DOHH2 (cell line): ENCODE measurements around the gene CIAO2B.
"Not testable (repeated sequence)": the region's sequence is repeated elsewhere in the genome, so short reads cannot be mapped to it uniquely, and the experiment has no call there.

Experiments
- EZH2phosphoT487 ChIP-seq: fragments of 200-600 bp; sonication (generic); IDR thresholded peaks from 2 replicates; pipeline ENCODE4 v1.6.1; 2017; ENCODE audit warnings: borderline replicate concordance, mild to moderate bottlenecking, antibody characterized with exemption, low read length, moderate library complexity, mixed read lengths
- TF ChIP-seq, protein P1 (sequence below): fragments of 200-600 bp; sonication (generic); IDR thresholded peaks from one replicate; pipeline ENCODE4 v1.5.1; 2014; ENCODE audit warnings: antibody characterized with exemption, mild to moderate bottlenecking, low read depth, low read length; ENCODE audit not compliant: poor library complexity, severe bottlenecking

DNA sequence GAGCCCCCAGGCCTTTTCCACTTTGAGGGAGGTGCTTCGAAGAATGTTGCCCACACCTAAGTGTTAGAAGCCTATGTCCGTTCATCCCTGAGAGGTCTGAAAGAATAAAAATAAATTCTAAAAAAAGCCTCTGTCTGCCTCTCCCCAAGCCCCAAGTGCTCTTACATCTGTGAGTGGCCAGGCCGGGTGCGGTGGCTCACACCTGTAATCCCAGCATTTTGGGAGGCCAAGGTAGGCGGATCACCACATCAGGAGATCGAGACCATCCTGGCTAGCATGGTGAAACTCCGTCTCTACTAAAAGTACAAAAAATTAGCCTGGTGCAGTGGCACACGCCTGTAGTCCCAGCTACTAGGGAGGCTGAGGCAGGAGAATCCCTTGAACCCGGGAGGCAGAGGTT, 10.8 kb upstream of the CIAO2B start:
- TF ChIP-seq, protein P1, sequence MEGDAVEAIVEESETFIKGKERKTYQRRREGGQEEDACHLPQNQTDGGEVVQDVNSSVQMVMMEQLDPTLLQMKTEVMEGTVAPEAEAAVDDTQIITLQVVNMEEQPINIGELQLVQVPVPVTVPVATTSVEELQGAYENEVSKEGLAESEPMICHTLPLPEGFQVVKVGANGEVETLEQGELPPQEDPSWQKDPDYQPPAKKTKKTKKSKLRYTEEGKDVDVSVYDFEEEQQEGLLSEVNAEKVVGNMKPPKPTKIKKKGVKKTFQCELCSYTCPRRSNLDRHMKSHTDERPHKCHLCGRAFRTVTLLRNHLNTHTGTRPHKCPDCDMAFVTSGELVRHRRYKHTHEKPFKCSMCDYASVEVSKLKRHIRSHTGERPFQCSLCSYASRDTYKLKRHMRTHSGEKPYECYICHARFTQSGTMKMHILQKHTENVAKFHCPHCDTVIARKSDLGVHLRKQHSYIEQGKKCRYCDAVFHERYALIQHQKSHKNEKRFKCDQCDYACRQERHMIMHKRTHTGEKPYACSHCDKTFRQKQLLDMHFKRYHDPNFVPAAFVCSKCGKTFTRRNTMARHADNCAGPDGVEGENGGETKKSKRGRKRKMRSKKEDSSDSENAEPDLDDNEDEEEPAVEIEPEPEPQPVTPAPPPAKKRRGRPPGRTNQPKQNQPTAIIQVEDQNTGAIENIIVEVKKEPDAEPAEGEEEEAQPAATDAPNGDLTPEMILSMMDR = not testable (repeated sequence)
- not testable (repeated sequence) for TF ChIP-seq EZH2phosphoT487
